HFFc6 (cell line): ENCODE data around the gene TRAPPC3L. TPM values are rescaled to one million over a fixed set of nuclear protein-coding genes. Genes with fewer than 3 reads are reported as not detected.

Source experiments
- DNase-seq: peaks from one replicate; pipeline ENCODE4 v3.0.0-alpha.2; 2018
- H3K27ac Mint-ChIP-seq: 2 replicates; pipeline ENCODE4 v1.8.0; 2020; ENCODE audit warnings: mild to moderate bottlenecking, mixed read lengths
- H3K27me3 Mint-ChIP-seq: 2 replicates; pipeline ENCODE4 v1.8.0; 2021; ENCODE audit warnings: mild to moderate bottlenecking, moderate library complexity, mixed read lengths; ENCODE audit not compliant: insufficient read depth
- H3K36me3 Mint-ChIP-seq: 2 replicates; pipeline ENCODE4 v1.8.0; 2021; ENCODE audit warnings: low read depth, mixed read lengths
- H3K4me1 Mint-ChIP-seq: 2 replicates; pipeline ENCODE4 v1.8.0; 2020; ENCODE audit warnings: low read depth, mixed read lengths
- H3K4me3 Mint-ChIP-seq: 2 replicates; pipeline ENCODE4 v1.8.0; 2020; ENCODE audit warnings: mild to moderate bottlenecking, moderate library complexity, mixed read lengths
- H3K9me3 Mint-ChIP-seq: 2 replicates; pipeline ENCODE4 v1.8.0; 2020; ENCODE audit warnings: mild to moderate bottlenecking, mixed read lengths
- total RNA-seq, 6 experiments: library from RNA; stranded (reverse); fragmentation: NEBNext Ultra II Directional; extraction: Animal tissue kit (Norgen Biotek cat#: 25700); gene quantifications; 2 replicates in 1 of 6; 3 replicates in 5 of 6; pipeline ENCODE4 v1.2.3, GENCODE V29; 2021
- TF ChIP-seq, protein P1 (sequence below): fragments of 200-600 bp; sonication (generic); IDR thresholded peaks from 2 replicates; pipeline ENCODE4 v1.5.0; 2021; ENCODE audit warnings: antibody characterized with exemption, mild to moderate bottlenecking

The TRAPPC3L gene
- total RNA-seq, 6 experiments from 2014 or later, result 0.15 to 0.45 (median 0.32) TPM

DNA sequence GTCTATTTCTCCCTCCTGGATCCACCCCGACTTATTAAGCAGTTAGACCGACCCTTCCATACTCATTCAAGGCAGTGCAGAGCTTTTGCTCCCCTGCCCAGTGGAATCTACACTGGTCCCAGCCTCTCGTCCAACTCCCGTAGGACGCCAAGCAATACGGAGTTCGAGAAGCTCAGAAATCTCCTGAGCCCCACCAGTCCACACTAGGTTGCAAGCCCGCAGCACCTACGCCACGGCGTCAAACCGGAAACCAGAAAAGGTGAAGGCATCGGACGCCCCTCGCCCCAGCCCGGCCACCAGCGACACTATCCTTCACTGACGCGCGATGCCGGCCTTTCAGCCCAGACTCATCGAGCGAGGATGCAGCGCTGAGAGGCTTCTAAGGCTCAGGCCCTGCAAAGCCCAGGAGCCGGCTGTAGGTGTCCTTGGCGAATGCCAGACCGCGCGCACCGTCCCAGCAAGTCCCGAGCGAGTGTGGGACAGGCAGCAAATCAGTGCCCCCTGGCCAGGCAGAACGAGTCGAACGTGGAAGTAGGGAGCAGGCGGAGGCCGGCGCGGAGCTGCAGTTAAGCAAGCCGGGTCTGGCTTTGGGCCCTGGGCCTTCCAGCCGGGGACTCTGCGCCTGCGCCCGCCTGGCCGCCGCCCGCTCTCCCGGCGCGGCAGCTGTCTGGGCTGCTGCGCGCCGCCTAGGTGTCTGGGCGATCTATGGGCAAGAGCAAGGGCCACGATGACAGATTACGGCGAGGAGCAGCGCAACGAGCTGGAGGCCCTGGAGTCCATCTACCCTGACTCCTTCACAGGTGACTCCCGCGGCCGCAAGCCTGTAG is 25.6 kb upstream of the TRAPPC3L start, which contains the start of gene RWDD1:
TSS of gene RWDD1 (plus strand) at position 649 of the 827 bp plus-strand sequence. CDS start at position 728, 79 bp downstream.
- peak; percentile 100 for DNase-seq
- peak within 1 kb of the TSS; percentile 100 for H3K4me3 Mint-ChIP-seq
- TF ChIP-seq, protein P1, sequence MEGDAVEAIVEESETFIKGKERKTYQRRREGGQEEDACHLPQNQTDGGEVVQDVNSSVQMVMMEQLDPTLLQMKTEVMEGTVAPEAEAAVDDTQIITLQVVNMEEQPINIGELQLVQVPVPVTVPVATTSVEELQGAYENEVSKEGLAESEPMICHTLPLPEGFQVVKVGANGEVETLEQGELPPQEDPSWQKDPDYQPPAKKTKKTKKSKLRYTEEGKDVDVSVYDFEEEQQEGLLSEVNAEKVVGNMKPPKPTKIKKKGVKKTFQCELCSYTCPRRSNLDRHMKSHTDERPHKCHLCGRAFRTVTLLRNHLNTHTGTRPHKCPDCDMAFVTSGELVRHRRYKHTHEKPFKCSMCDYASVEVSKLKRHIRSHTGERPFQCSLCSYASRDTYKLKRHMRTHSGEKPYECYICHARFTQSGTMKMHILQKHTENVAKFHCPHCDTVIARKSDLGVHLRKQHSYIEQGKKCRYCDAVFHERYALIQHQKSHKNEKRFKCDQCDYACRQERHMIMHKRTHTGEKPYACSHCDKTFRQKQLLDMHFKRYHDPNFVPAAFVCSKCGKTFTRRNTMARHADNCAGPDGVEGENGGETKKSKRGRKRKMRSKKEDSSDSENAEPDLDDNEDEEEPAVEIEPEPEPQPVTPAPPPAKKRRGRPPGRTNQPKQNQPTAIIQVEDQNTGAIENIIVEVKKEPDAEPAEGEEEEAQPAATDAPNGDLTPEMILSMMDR, result peak; percentile 26; the same call in 1 of the 2 replicates
- H3K9me3 Mint-ChIP-seq, result no peaks in the 10 kb centered on the region
- H3K27ac Mint-ChIP-seq, result peak within 1 kb of the TSS; percentile 99
- peaks cover 31% of the 10 kb centered on the region for H3K36me3 Mint-ChIP-seq
- H3K4me1 Mint-ChIP-seq, result peaks cover 71% of the 10 kb centered on the region
- H3K27me3 Mint-ChIP-seq, result peaks cover 4% of the 10 kb centered on the region

DNA sequence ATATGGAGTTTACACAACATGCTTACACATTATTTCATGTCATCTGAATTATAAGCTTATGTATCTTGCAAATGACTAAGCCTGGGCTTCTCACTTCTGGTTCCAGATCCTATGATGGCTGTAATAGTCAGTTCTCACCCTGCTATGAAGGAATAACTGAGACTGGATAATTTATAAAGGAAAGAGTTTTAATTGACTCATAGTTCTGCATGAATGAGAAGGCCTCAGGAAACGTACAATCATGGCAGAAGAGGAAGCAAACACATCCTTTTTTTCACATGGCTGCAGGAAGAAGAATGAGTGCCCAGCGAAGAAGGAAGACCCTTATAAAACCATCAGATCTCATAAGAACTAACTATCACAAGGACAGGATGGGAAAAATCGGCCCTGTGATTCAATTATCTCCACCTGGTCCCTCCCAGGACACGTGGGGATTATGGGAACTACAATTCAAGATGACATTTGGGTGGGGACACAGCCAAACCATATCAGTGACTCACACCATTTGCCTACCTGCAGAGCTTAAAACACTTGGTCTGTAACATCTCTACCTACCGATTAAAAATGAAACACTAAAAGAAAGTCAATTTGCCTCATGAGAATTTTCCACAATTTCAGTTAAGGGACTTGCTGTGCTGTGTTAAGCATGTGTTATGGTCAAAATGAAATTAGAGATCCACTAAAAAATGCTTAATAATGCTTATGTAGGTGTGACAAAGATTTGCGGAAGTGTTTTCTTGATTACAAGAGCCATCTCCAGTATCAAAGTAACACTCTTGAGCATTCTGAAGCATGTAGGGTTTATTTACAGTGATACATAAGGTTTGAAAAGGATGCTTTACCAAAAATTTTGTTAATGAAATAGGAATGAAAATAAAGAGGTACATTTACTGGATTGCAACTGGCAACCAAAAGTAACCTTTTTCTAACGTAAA is 23.6 kb upstream of the TRAPPC3L start:
- H3K27ac Mint-ChIP-seq, result peak overlapping the region; percentile 84
- peaks cover 76% of the 10 kb centered on the region for H3K4me1 Mint-ChIP-seq
- H3K27me3 Mint-ChIP-seq, result peaks cover 4% of the 10 kb centered on the region; the same call in 1 of the 2 replicates
- peaks cover 26% of the 10 kb centered on the region for H3K36me3 Mint-ChIP-seq
- H3K9me3 Mint-ChIP-seq, result no peaks in the 10 kb centered on the region
- TF ChIP-seq, protein P1, result no peak
- H3K4me3 Mint-ChIP-seq, result peak overlapping the region; percentile 100
- no peak for DNase-seq

DNA sequence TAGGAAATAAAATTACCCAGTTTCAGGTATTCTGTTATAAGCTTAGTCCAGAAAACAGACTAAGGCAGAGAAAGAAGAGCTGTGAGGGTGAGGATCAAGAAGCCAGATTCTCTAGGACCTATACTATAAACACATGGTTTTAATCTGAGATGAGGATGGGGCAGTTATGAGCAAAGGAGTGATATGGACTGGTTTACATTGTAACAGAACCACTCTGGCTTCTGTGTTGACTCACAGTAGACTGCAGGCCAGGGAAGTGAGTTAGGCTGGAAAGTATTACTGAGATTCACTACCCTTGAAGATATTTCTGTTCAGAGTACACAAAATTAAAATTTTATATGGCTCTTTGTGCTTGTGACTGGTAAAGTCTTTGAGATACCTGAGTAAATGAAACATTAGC is 22.6 kb upstream of the TRAPPC3L start:
- Mint-ChIP-seq H3K4me3 (peak overlapping the region; percentile 40), H3K27me3 (peaks cover 4% of the 10 kb centered on the region; the same call in 1 of the 2 replicates), H3K9me3 (no peaks in the 10 kb centered on the region), H3K27ac (peak overlapping the region; percentile 84), H3K36me3 (peaks cover 18% of the 10 kb centered on the region), H3K4me1 (peaks cover 76% of the 10 kb centered on the region)
- TF ChIP-seq, protein P1, result no peak
- peak; percentile 68 for DNase-seq

DNA sequence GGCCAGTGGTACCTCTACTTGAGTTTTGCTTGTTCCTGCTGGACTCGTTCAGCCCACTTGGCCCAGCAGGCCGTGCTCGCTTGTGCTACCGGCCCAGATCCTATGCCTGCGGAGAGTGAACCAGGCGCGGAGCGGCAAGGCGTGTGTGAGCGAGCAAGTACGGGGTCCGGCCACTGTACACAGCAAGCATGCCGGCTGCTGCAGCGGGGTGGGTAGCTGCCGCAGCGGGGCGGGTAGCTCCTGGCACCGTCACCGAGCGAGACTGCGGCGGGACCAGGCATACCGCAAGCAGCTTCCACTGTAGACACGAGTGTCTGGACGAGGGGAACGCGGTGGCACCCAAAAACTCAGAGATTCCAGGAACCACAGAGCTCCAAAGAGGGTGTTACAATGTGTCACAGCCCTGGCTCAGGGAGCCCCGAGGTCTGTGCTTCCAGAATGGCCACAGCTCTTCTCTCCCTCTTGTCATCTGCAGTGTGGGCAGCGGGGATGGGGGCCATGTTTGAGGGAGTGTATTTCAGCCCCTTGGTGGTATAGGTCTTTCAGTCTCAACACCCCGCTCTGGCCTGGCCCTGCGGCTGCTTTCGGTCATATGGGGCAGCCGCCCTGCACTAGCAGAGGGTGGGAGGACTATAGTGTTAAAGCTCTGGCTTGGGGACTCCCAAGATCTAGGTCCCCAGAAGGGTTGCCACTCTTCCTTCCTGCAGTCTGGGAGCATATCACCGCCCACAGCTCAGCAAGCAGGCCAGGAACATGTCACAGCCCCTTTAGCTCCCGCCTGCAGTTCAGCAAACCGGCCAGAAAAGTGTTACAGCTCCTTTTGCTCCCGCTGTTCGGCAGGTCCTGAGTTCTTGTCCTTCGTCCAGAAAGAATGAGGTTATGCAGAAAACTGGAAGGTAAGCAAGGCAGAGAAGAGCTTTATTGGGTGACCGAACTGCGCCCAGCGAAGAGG is 19.7 kb upstream of the TRAPPC3L start:
- Mint-ChIP-seq H3K9me3 (no peaks in the 10 kb centered on the region), H3K4me3 (peak overlapping the region; percentile 66), H3K4me1 (peaks cover 99% of the 10 kb centered on the region), H3K36me3 (peaks cover 5% of the 10 kb centered on the region; the same call in 1 of the 2 replicates), H3K27ac (peak overlapping the region; percentile 94), H3K27me3 (no peaks in the 10 kb centered on the region)
- TF ChIP-seq, protein P1, result no peak
- no peak for DNase-seq
